Measurements from ENCODE around the gene CDC42BPG. TPM values are rescaled to one million over a fixed set of nuclear protein-coding genes. Genes with fewer than 3 reads are reported as not detected.
A peak's percentile ranks its signal among the peaks of the same experiment; 100 is the strongest.

Gene CDC42BPG
- total RNA-seq, 1 experiment from 2014 or later, result 14.5 TPM

GRCh38 chr11:64864473-64865285 is 20.2 kb upstream of the CDC42BPG start:
- peaks cover 91% of the 10 kb centered on the region for H3K79me2 ChIP-seq (ENCODE audit: low read length)
- ATAC-seq (no peak), DNase-seq (no peak)
- no peaks in the 10 kb centered on the region for H3K9me3 ChIP-seq (ENCODE audit: low read length)
- H3K4me3 ChIP-seq (ENCODE audit: low read length), result no peak overlapping the region
- CTCF ChIA-PET, result interaction anchor here (0.5 kb wide), 1 partner anchor 58 kb away, joined by 5 read pairs; no protein-coding TSS in a partner anchor
- peaks cover 65% of the 10 kb centered on the region for H3K4me1 ChIP-seq (ENCODE audit: insufficient read depth, low read length)
- H3K4me2 ChIP-seq (ENCODE audit: low read length), result 0 out of 2 replicates have a peak overlapping the region, but pooled peaks have one; percentile 6
- peak overlapping the region; percentile 1; the same call in 1 of the 2 replicates for H3K9ac ChIP-seq (ENCODE audit: low read length)
- peaks cover 11% of the 10 kb centered on the region for H3F3A ChIP-seq (ENCODE audit: low read length, unreplicated experiment)
- peaks cover 17% of the 10 kb centered on the region for H3K36me3 ChIP-seq (ENCODE audit: low read depth, low read length)
- H4K20me1 ChIP-seq (ENCODE audit: low read length), result peaks cover 34% of the 10 kb centered on the region; the same call in 1 of the 2 replicates
- intact Hi-C loops (cut with micrococcal nuclease), result no loop called here
- TF ChIP-seq CTCF (conservative IDR thresholded peaks at IDR 0.05; ENCODE audit: low read depth, low read length) (no peak), EZH2phosphoT487 (IDR thresholded peaks at IDR 0.05; ENCODE audit: borderline replicate concordance, low read length) (no peak), EZH2 (IDR thresholded peaks at IDR 0.05; ENCODE audit: low read length, unreplicated experiment) (no peak)
- H2AFZ ChIP-seq (ENCODE audit: low read length), result no peak overlapping the region
- POLR2A ChIA-PET (ENCODE audit: unreplicated experiment), result no interaction called here
- BruUV-seq (replicated peaks), result no TSS peak
- H3K27me3 ChIP-seq (ENCODE audit: low read length), result no peaks in the 10 kb centered on the region
- H3K9me2 ChIP-seq (replicated peaks; ENCODE audit: low read length), result no peaks in the 10 kb centered on the region
- peak overlapping the region; percentile 37 for H3K27ac ChIP-seq (ENCODE audit: low read length)

GRCh38 chr11:64864135-64864472 is 19.7 kb upstream of the CDC42BPG start:
- Histone ChIP-seq H3K27me3 (ENCODE audit: low read length) (no peaks in the 10 kb centered on the region), H4K20me1 (ENCODE audit: low read length) (peaks cover 32% of the 10 kb centered on the region; the same call in 1 of the 2 replicates), H2AFZ (ENCODE audit: low read length) (no peak overlapping the region), H3F3A (ENCODE audit: low read length, unreplicated experiment) (peaks cover 7% of the 10 kb centered on the region), H3K4me2 (ENCODE audit: low read length) (no peak overlapping the region), H3K9me2 (replicated peaks; ENCODE audit: low read length) (no peaks in the 10 kb centered on the region), H3K36me3 (ENCODE audit: low read depth, low read length) (peaks cover 22% of the 10 kb centered on the region), H3K4me1 (ENCODE audit: insufficient read depth, low read length) (peaks cover 59% of the 10 kb centered on the region), H3K9me3 (ENCODE audit: low read length) (no peaks in the 10 kb centered on the region), H3K27ac (ENCODE audit: low read length) (no peak overlapping the region), H3K9ac (ENCODE audit: low read length) (no peak overlapping the region), H3K4me3 (ENCODE audit: low read length) (no peak overlapping the region), H3K79me2 (ENCODE audit: low read length) (peaks cover 94% of the 10 kb centered on the region)
- ChIA-PET CTCF (no interaction called here), POLR2A (ENCODE audit: unreplicated experiment) (no interaction called here)
- intact Hi-C loops (cut with micrococcal nuclease), result no loop called here
- no peak for DNase-seq
- TF ChIP-seq EZH2phosphoT487 (IDR thresholded peaks at IDR 0.05; ENCODE audit: borderline replicate concordance, low read length) (no peak), EZH2 (IDR thresholded peaks at IDR 0.05; ENCODE audit: low read length, unreplicated experiment) (no peak), CTCF (conservative IDR thresholded peaks at IDR 0.05; ENCODE audit: low read depth, low read length) (no peak)
- ATAC-seq, result no peak
- no TSS peak for BruUV-seq (replicated peaks)

Measured in PC-3 (cell line).